Measurements from ENCODE around the gene IQGAP2.
"Not testable (repeated sequence)": the region's sequence is repeated elsewhere in the genome, so short reads cannot be mapped to it uniquely, and the experiment has no call there.

Gene IQGAP2

GRCh38 chr5:76499507-76500161, 96.5 kb downstream of the IQGAP2 start:
- DNase-seq (ENCODE audit: low read depth in 2 of 2) = no peak

- no peak for DNase-seq (ENCODE audit: low read depth in 2 of 2)
Observed at GRCh38 chr5:76500633-76501393, 97.7 kb downstream of the IQGAP2 start.

- DNase-seq (ENCODE audit: low read depth in 2 of 2) = no peak
Observed at GRCh38 chr5:76503929-76504328, 100.8 kb downstream of the IQGAP2 start.

GRCh38 chr5:76504901-76505564, 101.9 kb downstream of the IQGAP2 start:
- no peak for DNase-seq (ENCODE audit: low read depth in 2 of 2)

- no peak for DNase-seq (ENCODE audit: low read depth in 2 of 2)
Observed at GRCh38 chr5:76513476-76513875, 110.4 kb downstream of the IQGAP2 start.

- no peak for DNase-seq (ENCODE audit: low read depth in 2 of 2)
Observed at GRCh38 chr5:76514292-76514691, 111.2 kb downstream of the IQGAP2 start.

- DNase-seq (ENCODE audit: low read depth in 2 of 2) = no peak
Observed at GRCh38 chr5:76514713-76515112, 111.6 kb downstream of the IQGAP2 start.

- DNase-seq (ENCODE audit: low read depth in 2 of 2) = no peak
Observed at GRCh38 chr5:76517334-76517733, 114.2 kb downstream of the IQGAP2 start.

- DNase-seq (ENCODE audit: low read depth in 2 of 2) = not testable (repeated sequence)
Observed at GRCh38 chr5:76518246-76518645, 115.2 kb downstream of the IQGAP2 start.

GRCh38 chr5:76521240-76521758, 118.2 kb downstream of the IQGAP2 start:
- no peak for DNase-seq (ENCODE audit: low read depth in 2 of 2)

GRCh38 chr5:76522103-76522935, 119.2 kb downstream of the IQGAP2 start:
- no peak for DNase-seq (ENCODE audit: low read depth in 2 of 2)

- no peak for DNase-seq (ENCODE audit: low read depth in 2 of 2)
Observed at GRCh38 chr5:76524101-76524835, 121.2 kb downstream of the IQGAP2 start.

- no peak for DNase-seq (ENCODE audit: low read depth in 2 of 2)
Observed at GRCh38 chr5:76524868-76525267, 121.8 kb downstream of the IQGAP2 start.

GRCh38 chr5:76525956-76526355, 122.9 kb downstream of the IQGAP2 start:
- no peak for DNase-seq (ENCODE audit: low read depth in 2 of 2)

GRCh38 chr5:76526950-76527583, 124.0 kb downstream of the IQGAP2 start:
- no peak for DNase-seq (ENCODE audit: low read depth in 2 of 2)

GRCh38 chr5:76527685-76528161, 124.6 kb downstream of the IQGAP2 start:
- DNase-seq (ENCODE audit: low read depth in 2 of 2) = no peak

- DNase-seq (ENCODE audit: low read depth in 2 of 2) = no peak
Observed at GRCh38 chr5:76528547-76529331, 125.7 kb downstream of the IQGAP2 start.

- no peak for DNase-seq (ENCODE audit: low read depth in 2 of 2)
Observed at GRCh38 chr5:76529464-76530344, 126.6 kb downstream of the IQGAP2 start.

GRCh38 chr5:76532052-76532451, 129.0 kb downstream of the IQGAP2 start:
- DNase-seq (ENCODE audit: low read depth in 2 of 2) = no peak

Measured in stimulated activated CD4-positive, alpha-beta T cell treated with anti-CD3 and anti-CD28 coated beads, Interleukin-1b, Interleukin-23, amount 100 ng/mL, for 4 hours (primary cell).